IPS-NIHi11 (cell line): ENCODE measurements around the gene ETS1.

Experiments
- DNase-seq: peaks from one replicate; pipeline ENCODE4 v3.0.0; 2012; ENCODE audit warnings: mixed read lengths, low spot score

Gene ETS1

DNA sequence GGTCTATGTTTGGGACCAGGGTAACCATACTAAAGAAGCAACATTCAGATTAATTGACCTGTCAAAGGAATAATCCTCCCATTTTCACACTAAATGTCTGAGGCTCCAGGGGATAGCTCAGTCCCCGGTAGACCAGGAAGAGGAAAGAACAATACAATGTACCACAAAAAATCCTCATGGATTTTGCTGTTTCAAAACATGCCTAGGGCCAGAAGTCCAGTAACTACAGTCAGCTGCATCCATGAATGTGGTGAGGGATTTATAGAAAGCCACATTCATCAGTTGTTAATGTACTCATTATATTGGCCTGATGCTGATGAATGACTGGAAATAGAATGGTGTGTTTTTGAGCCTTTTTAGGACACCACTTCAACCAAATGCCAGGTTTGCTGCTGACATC lies 6.9 kb upstream of the ETS1 start:
- no peak for DNase-seq

DNA sequence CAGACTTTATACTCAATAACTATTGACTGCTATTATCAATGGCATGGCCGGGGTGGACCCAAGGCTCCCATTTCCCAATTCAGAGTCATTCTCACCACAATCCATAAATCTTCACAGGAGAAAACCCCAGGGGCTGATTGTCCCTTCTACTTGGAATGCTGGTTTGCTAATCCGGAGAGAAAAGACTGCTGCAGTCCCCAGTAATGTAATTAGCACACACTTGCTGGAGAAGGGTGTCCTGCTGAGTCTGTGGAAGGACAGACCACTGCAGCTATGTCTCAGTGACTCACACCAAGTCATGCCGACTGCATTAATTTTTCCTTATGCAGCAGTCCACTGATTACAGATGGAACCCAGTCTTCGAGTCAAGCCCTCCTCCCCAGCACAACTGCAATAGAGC lies 5.9 kb upstream of the ETS1 start:
- peak; percentile 46 for DNase-seq

DNA sequence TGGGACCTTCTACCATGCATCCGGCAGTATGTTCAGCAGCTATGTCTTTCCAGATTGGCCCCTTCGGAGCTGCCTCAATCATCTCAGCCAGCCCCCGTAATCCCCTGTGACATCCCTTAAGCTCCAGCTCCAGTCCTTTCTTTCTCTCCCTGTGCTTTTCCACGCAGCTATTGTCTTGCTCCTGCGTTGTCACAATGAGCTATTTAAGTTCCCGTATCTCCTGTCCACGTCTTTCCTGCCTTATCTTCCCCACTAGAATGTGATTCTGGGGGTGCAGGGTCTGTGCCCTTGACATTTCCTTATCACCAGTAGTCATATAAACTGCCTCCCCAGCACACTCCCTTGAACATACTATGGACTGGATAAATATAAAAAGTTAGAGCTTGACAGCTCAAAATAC lies 5.1 kb upstream of the ETS1 start:
- DNase-seq = no peak

DNA sequence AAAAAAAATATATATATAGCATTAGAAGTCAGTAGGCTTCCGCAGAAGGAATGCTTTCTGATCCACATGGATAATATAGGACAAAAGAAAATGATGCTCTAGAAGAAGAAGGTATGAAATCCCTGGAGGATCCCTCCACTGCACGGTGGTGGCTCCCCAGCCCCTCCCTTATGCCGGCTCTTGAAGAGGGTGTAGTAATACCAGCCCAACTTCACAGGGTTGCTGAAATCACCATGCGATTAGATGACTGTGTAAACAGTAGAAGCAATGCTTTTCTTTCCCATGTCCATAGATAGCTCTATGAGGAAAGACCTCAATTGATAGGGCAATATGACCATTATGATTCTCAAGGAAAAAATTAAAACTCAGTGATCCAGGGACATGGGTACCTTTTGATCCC lies 3.2 kb upstream of the ETS1 start:
- no peak for DNase-seq

DNA sequence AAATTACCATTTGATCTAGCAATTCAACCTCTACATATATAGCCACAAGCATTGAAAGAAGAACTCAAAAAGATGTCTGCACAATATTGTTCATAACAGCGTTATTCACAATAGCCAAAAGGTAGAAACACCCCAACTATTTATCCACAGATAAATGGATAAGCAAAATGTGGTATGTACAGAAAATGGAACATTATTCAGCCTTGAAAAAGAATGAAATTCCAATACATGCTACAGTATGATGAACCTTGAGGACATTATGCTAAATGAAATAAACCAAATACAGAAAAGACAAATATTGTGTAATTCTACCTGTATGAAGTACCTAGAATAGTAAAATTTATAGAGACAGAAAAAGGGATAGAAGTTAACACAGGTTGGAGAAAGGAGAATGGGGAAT lies 2.6 kb upstream of the ETS1 start:
- no peak for DNase-seq

DNA sequence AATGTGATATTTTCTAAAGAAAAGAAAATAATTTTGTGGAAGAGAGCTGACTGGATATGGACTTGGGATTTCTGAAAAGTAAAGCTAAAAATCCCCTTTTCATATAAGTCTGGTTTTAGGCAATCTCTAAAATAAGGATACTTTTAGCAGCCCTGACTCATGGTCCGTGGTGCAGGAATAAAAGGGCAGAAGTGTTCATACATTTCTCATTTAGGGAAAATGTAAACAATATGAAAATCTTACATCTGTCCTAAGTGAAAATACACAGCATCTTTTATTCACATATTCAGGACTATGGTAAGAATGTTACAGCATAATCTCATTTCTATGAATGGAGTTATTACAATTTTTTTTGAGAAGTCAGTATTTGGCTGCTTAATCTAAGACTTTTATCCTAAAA lies 735 bp upstream of the ETS1 start:
- no peak for DNase-seq

DNA sequence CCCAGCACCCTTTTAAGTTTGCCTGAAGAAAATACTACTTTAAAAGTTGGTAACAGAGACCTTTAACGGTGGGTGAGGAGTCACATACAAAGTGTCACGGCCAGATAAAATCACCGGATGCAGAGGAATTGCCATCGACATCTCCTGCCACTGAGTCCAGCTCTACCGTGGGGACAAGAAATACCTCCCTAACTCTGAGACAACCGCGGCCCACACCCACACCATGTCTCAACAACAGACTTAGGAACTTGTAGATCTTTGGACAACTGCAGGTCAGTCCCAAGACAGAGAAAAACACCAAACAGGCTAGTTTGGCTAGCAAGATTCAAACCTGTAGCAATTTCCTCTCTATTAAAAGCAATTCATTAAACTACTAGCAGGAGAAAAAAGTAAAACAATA lies 669 bp downstream of the ETS1 start:
- DNase-seq = no peak

DNA sequence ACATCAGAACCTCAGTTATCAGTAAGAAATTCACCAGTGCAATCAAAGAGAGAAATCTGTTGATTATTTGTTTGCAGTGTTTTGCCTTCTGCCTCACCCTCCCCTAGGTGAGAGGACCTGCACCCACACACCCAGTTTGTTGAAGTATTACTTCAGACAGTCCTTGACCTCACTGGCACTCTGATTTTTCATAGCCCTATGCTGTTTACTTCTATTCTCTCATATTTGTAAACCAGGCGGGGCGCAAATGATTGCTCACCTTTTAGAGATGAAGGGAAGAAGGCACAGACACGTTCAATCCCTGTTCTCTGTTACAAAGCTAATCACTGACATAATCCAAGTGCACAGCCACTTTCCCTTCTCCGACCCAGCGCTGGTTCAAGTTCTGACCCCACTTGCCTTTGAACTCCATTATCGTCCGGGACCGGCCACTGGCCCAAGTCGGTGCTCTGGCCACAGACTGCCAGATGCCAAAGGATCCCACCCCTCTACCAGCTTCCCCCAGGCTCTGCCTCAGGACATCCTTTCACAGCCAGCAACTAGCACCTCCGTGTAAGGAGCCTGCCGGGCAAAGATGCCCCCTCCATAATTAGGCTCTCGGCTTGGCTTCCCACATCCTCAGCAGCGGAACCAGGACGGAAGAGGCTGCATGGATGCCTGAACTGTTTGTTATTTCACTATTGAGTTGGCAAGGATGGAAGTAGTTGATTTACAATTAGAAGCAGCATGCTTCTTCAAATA lies 1.7 kb downstream of the ETS1 start:
- no peak for DNase-seq

DNA sequence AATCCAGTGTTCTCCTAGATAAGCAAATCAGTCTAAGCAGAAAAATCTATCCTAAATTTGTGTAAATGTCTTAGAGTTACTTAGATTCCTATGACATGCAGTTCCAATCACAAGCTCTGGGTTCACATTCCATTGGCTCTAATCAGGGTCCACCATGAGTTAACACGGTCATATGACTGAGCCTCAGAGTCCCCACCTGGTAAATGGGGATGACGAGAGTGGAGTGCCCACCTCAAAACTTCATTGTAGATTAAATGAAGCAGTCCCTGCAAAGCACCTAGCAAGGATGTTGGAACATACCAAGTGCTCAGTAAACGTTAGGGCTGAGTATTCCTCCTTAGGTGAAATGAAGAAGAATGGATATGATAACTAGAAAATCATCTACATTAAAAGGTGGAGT lies 3.1 kb downstream of the ETS1 start:
- DNase-seq = no peak

DNA sequence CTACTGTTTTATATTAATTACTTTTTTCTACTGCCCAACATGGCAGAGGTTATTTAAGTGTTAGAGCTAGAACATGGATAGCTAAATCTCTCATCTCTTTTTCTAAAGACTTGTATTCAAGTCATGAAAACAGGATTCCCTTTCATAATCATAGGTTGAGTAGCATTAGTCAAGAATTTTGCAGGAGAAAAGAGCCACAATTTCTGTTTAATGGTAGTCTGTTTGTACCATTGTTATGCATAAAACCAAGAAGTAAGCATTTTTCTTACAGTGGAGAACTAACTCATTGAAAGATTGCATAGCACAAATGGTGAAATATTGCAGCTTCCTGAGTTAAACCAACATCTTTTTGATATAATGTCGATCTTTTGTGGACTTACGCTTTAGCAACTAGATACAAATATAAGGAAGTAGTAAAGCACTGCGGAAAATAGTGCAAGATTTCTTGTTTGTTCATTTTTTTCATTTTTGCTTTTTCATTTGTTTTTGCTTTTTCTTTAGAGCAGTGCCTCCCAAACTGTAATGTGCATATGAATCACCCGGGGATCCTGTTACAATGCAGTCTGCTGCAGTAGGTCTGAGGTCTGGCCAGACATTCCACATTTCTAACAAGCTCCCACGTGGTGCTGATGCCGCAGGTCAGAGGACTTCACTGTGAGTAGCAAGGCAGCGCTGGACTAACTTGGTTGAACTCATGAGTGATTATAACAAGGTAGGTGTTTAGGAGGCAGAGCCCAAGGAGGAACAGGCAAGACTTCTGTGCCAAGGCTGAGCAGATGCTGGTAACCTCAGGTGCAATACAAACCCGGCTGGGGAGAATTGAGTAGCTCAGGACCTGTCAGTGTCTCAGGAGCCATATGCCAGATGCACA lies 4.6 kb downstream of the ETS1 start:
- DNase-seq = peak; percentile 78

DNA sequence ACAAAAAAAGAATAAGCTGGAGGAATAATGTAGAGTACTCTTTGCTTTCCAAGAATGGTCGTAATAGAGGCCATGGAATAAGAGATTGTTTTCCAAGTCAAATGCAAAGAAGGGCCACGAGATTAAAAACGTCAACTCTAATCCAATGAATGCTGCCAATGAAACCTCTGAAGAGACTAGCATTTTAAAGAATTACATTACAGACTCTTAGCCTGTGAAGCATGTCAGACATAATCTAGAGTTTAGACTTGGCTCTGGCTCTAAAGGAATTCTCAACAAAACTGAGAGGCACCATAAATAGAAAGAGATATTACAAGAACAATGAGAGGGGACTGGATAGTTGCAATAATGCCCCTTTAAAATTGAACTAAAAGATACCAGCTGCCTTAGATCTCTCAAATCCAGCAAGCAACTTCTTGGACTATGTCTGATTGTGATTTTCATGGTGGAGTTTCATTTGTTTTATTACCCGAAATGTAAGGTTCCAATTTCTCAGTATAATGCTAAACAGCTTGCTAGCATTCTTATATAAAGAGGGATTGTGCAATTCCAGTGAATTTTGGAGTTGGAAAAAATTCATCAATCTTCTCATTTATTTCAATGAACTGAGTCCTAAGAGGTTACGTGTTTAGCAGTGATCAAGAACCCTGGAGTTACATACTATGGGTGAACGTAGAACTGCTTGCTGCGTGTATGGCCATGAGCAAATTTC lies 5.6 kb downstream of the ETS1 start:
- DNase-seq = no peak

DNA sequence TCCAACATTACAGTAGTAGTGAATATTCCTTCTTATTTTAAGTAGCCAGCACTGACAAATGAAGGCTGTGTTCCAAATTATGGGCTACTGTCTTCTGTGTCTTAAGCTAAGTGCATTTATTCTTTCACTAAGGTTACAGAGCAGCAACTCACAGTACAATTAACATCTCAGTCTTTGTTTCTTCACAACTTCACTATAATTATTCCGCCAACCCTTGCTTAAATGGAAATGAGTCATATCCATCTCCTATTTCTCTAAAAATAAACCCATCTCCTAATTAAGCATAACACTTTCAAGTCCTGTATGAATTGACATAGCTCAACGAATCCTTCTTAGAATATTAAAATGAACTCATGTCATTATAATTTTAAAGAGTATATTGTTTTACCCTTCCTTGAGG lies 6.7 kb downstream of the ETS1 start:
- DNase-seq = no peak

DNA sequence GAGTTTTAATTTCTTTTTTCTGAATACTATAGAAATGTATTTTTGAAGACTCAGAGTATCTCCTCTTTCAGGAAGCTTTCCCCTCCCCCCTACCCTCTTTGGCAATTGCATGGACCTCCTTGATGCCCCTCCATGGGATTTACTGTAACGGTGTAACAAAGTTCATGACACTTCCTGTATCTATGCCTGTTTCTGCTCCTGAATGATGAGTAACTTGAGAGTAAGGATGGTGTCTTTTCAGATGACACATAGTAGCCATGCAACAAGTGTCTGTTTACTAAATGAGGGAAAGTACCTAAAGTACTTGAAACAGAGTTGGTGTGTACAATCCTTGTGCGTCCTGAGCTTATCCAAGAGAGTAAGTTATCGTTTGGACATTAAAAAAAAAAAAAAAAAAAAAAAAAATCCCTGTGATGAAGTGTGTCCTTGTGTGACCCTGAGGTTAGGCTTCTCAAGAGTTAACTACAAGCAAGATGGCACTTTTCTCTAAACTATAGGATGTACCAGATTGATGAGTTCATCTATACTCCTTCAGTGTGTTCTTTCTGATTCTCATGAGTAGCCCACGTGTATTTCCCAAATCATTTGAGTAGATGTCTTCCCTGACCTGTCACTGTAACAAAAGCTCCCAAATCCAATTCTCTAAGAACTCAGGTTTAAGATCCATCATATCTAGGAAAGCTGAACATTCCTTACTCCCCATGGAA lies 7.4 kb downstream of the ETS1 start:
- DNase-seq = no peak

DNA sequence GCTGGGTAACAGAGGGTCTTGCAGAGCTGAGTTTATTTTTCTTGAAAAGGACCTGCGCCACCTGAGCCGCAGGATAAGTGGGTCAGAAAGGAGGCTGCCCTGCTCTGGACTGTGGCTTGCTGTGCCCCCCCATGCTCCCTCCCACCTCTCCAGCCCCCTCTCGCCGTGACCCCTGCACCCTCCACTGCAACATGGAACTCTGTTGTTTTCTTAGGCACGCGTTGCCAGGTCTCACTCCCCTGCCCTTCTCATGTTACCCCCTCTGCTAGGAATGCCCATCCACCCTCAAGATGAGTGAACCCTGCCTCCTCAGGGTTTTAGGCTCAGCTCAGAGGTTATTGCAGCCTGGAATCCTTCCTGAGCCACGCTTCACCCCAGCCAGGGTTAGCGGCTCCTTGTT lies 10.8 kb downstream of the ETS1 start:
- DNase-seq = no peak

DNA sequence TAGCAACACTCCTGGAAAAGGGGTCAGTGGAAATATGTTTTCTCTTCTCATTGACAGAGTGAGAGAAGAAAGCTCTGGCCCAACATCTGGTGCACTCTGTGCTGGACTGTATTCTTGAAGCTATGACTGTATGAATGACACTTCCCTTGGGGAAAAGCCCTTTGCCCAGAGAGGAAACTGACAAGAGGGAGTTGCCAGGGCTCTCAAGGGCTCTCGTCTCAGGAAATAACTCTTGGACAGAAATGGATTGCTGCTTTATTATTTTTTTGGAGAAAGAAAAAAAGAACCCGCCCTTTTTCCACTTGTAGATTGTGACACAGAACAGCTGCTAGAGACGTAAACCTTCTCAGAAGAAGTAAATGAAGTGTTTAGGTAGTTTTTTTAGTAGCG lies 11.4 kb downstream of the ETS1 start:
- DNase-seq = no peak

DNA sequence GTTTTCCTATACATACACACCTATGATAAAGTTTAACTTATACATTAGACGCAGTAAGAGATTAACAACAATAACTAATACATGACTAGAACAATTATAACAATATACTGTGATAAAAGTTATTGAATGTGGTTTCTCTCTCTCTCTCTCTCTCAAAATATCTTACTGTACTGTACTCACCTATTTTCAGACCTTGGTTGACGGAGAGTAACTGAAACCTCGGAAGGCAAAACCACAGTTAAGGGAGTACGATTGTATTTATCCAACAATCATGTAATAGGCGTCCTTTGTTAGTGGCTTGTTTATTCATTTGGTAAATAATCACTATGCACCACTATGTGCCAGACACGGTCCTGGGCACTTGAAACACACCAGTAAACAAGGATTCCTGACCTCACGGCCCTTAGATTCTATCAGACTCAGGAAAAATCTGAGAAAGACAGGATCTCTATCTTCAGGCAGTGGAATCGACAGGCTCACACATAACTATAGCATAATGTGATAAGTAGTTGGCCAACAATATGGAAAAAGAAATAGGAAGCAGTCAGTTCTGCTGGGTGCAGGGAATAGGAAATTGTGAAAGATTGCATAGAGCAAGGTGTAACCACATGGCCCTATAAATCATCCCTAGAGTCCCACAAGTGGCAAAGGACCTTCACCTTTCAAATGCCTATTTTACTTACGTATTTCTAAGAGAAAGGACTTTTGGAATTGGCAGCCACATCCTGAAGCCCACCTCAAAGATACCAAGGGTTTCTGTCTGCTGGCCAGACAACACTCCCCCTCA lies 12.0 kb downstream of the ETS1 start:
- DNase-seq = no peak

DNA sequence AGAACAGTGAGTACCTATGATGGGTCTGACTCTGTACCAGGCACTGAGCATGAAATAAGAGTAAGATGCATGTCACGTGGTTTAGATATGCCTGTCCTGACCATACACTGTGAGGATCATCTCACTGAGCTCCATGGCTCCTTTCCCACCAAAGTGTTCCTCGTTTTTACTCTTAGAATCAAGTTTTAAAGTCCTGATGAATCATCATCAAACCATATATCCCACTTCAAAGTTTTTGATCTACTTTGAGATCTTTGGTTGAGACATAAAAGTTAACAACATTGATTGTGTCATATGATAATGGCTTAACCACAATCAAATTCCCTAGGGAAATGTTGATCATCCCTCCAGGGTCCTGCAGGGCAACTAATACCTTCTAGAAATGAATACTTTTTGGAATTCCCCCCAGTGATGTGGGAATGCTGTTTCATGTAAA lies 12.8 kb downstream of the ETS1 start:
- DNase-seq = no peak

DNA sequence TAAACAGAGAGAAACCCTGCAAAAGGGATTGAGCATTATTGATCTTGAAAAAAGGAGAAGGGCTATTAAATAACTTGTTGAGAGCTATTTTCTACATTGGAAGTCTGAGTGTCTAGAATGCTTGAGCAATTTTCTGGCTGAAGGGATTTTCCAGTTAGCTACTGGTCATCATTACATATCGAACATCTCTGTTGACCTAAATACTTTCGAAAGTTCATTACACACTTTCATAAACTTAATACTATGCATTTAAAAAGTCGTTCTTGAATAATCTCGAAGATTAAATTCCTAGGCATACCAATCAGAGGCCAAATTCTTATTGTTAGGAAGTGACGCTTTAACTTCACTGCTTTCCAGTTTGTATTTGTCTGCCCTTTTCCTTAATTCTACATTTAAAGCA lies 13.7 kb downstream of the ETS1 start:
- DNase-seq = no peak

DNA sequence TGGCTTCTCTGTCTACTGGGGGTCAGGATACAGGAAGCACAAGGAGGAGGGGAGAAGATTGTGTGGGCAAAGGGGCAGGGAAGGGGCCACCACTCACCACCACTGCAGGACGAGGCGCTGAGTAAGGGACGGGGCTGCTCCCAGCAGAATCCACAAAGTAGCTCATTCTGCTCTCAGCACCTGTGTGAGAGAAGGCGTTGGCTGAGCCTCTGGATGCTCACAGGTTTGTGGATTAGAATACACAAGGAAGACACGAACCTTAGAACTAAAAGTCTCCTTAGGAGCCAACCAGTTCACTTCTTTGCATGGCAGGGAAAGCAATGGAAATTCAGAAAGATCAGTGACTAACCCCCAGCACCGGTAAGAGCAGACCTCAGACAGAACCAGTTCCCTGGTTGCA lies 14.4 kb downstream of the ETS1 start:
- no peak for DNase-seq

DNA sequence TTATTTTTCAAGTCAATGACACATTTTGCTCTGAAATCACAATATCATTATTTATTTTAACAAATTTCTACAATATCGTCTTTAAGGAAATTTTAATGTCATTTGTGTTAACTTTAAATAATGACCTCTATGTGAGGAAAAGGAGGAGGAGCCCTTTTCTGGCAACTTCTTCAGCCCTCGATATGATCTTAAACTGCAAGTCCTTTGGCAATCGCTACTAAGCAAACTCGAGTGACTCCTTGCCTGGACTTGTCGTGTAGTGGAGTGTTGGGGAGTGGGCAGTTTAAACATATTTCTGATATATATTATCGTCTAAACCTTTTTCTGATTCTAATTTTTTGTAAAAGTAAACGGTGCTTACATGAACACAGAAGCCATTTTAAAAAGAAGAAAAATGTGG lies 16.7 kb downstream of the ETS1 start:
- no peak for DNase-seq

DNA sequence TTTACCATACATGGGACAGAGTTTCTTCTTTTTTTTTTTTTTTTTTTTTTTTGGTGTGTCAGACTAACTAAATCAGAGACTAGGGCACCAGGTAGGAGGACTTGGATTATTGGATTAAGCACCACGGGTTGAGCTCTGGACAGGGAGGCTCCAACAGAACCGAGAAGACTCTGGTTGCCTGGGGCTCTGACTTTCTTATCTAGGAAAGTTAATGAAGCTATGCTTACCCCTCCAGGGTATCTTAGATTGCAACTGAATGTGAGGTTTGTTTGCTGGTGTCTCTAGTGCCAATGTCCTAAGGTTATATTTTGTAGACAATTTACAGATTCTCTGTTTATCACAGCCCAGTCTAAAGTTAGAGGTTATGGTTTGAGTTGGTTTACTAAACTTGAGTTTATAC lies 18.1 kb downstream of the ETS1 start:
- DNase-seq = no peak
